H1 (cell line): ENCODE data around the gene CAPZB. TPM values are rescaled to one million over a fixed set of nuclear protein-coding genes. Genes with fewer than 3 reads are reported as not detected.

Experiments used
- CHD2 ChIP-seq: IDR thresholded peaks from 2 replicates; pipeline ENCODE4 v1.6.1; 2012; ENCODE audit warnings: low read length, improper control_type of control experiment
- FOSL1 ChIP-seq: IDR thresholded peaks from 2 replicates; pipeline ENCODE4 v1.6.1; 2011; ENCODE audit warnings: mild to moderate bottlenecking, low read depth, low read length, moderate library complexity; ENCODE audit not compliant: insufficient read depth
- JUND ChIP-seq: IDR thresholded peaks from 2 replicates; pipeline ENCODE4 v1.6.1; 2011; ENCODE audit warnings: mild to moderate bottlenecking, improper control_type of control experiment, low read length
- SIRT6 ChIP-seq: IDR thresholded peaks from one replicate; pipeline ENCODE4 v1.7.1; 2012; ENCODE audit warnings: low read length, inconsistent platforms
- TAF1 ChIP-seq: IDR thresholded peaks from 2 replicates; pipeline ENCODE4 v1.6.1; 2011; ENCODE audit warnings: mild to moderate bottlenecking, low read depth, low read length
- TAF7 ChIP-seq: optimal IDR thresholded peaks from 2 replicates; pipeline ENCODE3; 2011; ENCODE audit warnings: low read depth, mild to moderate bottlenecking, inconsistent platforms, low read length, moderate library complexity, borderline replicate concordance
- polyA plus RNA-seq, 7 experiments: library from polyadenylated mRNA; depleted of rRNA in 3 of 7; stranded (reverse) in 5 of 7; unstranded in 2 of 7; fragments of >200 nt in 5 of 7; fragments of 200-250 nt in 2 of 7; gene quantifications; 1 replicate in 5 of 7; 2 replicates in 1 of 7; 4 replicates in 1 of 7; pipeline versions ENCODE4 v1.2.1 to v1.2.3, GENCODE V29; 2011 to 2013; ENCODE audit warnings: missing spikeins in 2 of 7, mixed read lengths in 2 of 7
- total RNA-seq: library from RNA; stranded (reverse); fragmentation: NEBNext Ultra II Directional; extraction: Animal tissue kit (Norgen Biotek cat#: 25700); gene quantifications from 2 replicates; pipeline ENCODE4 v1.2.1, GENCODE V29; 2021
- TF ChIP-seq, protein P1 (sequence below): fragments of 300-600 bp; sonication (generic); IDR thresholded peaks from 2 replicates; pipeline ENCODE4 v1.7.1; 2012; ENCODE audit warnings: low read length, moderate library complexity, mild to moderate bottlenecking, inconsistent platforms; ENCODE audit not compliant: insufficient replicate concordance
- TF ChIP-seq, protein P2 (sequence below): IDR thresholded peaks from 2 replicates; pipeline ENCODE4 v1.6.1; 2012; ENCODE audit warnings: low read length, inconsistent platforms

The CAPZB gene
- total and polyA plus RNA-seq, 2 of the 8 experiments (the other 6 are each of a cell fraction or from before 2014, with no cell fraction given) = 162 to 371 TPM

DNA sequence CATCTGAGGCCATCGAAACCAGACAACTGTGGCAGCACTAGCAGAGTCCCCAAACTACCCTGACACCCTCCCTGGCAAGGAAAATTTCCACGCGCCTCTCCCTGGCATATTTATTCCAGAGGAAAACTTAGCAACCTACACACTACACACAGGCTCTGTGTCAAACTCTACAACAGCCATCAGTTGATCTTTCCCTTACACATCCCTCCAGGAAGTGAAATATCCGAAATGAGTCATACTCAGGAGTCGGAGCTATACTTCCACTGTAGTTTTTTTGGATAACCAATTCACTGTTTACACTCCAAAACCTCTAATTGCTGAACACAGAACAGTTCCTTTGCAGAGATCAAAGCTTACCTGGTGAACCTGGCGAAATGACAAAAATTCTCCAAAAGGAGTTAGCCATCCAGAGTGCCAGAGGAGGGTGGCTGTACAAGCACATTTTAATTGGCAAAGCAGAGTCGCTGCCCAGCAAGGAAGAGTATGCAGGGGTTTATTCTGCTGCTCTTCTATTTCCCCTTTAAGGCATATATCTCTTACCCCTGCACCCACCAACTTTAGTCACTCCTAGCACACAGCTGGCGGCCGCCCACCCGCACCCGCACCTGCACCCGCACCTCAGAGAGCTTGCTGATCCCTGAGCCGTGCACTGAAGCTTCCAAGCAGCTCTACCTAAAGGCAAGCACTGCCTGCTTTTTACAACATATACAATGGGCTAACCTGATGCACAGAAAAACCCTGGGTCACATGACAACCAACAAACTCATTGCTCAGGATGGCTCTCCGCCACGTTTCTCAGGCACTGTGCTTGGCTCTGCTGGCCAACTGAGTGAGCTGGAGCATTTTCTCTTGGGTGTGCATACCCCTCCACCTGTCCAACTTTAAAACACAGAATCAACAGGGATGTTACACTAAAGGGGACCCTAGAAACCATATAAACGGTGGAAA lies 54.9 kb downstream of the CAPZB start (continued):
- TF ChIP-seq, protein P1, sequence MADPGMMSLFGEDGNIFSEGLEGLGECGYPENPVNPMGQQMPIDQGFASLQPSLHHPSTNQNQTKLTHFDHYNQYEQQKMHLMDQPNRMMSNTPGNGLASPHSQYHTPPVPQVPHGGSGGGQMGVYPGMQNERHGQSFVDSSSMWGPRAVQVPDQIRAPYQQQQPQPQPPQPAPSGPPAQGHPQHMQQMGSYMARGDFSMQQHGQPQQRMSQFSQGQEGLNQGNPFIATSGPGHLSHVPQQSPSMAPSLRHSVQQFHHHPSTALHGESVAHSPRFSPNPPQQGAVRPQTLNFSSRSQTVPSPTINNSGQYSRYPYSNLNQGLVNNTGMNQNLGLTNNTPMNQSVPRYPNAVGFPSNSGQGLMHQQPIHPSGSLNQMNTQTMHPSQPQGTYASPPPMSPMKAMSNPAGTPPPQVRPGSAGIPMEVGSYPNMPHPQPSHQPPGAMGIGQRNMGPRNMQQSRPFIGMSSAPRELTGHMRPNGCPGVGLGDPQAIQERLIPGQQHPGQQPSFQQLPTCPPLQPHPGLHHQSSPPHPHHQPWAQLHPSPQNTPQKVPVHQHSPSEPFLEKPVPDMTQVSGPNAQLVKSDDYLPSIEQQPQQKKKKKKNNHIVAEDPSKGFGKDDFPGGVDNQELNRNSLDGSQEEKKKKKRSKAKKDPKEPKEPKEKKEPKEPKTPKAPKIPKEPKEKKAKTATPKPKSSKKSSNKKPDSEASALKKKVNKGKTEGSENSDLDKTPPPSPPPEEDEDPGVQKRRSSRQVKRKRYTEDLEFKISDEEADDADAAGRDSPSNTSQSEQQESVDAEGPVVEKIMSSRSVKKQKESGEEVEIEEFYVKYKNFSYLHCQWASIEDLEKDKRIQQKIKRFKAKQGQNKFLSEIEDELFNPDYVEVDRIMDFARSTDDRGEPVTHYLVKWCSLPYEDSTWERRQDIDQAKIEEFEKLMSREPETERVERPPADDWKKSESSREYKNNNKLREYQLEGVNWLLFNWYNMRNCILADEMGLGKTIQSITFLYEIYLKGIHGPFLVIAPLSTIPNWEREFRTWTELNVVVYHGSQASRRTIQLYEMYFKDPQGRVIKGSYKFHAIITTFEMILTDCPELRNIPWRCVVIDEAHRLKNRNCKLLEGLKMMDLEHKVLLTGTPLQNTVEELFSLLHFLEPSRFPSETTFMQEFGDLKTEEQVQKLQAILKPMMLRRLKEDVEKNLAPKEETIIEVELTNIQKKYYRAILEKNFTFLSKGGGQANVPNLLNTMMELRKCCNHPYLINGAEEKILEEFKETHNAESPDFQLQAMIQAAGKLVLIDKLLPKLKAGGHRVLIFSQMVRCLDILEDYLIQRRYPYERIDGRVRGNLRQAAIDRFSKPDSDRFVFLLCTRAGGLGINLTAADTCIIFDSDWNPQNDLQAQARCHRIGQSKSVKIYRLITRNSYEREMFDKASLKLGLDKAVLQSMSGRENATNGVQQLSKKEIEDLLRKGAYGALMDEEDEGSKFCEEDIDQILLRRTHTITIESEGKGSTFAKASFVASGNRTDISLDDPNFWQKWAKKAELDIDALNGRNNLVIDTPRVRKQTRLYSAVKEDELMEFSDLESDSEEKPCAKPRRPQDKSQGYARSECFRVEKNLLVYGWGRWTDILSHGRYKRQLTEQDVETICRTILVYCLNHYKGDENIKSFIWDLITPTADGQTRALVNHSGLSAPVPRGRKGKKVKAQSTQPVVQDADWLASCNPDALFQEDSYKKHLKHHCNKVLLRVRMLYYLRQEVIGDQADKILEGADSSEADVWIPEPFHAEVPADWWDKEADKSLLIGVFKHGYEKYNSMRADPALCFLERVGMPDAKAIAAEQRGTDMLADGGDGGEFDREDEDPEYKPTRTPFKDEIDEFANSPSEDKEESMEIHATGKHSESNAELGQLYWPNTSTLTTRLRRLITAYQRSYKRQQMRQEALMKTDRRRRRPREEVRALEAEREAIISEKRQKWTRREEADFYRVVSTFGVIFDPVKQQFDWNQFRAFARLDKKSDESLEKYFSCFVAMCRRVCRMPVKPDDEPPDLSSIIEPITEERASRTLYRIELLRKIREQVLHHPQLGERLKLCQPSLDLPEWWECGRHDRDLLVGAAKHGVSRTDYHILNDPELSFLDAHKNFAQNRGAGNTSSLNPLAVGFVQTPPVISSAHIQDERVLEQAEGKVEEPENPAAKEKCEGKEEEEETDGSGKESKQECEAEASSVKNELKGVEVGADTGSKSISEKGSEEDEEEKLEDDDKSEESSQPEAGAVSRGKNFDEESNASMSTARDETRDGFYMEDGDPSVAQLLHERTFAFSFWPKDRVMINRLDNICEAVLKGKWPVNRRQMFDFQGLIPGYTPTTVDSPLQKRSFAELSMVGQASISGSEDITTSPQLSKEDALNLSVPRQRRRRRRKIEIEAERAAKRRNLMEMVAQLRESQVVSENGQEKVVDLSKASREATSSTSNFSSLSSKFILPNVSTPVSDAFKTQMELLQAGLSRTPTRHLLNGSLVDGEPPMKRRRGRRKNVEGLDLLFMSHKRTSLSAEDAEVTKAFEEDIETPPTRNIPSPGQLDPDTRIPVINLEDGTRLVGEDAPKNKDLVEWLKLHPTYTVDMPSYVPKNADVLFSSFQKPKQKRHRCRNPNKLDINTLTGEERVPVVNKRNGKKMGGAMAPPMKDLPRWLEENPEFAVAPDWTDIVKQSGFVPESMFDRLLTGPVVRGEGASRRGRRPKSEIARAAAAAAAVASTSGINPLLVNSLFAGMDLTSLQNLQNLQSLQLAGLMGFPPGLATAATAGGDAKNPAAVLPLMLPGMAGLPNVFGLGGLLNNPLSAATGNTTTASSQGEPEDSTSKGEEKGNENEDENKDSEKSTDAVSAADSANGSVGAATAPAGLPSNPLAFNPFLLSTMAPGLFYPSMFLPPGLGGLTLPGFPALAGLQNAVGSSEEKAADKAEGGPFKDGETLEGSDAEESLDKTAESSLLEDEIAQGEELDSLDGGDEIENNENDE = no peak
- TF ChIP-seq SIRT6 (no peak), CHD2 (no peak), TAF7 (no peak), FOSL1 (no peak), TAF1 (no peak), JUND (no peak)
- TF ChIP-seq, protein P2, sequence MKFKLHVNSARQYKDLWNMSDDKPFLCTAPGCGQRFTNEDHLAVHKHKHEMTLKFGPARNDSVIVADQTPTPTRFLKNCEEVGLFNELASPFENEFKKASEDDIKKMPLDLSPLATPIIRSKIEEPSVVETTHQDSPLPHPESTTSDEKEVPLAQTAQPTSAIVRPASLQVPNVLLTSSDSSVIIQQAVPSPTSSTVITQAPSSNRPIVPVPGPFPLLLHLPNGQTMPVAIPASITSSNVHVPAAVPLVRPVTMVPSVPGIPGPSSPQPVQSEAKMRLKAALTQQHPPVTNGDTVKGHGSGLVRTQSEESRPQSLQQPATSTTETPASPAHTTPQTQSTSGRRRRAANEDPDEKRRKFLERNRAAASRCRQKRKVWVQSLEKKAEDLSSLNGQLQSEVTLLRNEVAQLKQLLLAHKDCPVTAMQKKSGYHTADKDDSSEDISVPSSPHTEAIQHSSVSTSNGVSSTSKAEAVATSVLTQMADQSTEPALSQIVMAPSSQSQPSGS = no peak
